ENCODE data around the gene IL10RA. TPM values are rescaled to one million over a fixed set of nuclear protein-coding genes. Genes with fewer than 3 reads are reported as not detected.

IL10RA gene
- total and polyA plus RNA-seq, 8 donors, result 0.60 to 15.5 (median 2.7) TPM

DNA sequence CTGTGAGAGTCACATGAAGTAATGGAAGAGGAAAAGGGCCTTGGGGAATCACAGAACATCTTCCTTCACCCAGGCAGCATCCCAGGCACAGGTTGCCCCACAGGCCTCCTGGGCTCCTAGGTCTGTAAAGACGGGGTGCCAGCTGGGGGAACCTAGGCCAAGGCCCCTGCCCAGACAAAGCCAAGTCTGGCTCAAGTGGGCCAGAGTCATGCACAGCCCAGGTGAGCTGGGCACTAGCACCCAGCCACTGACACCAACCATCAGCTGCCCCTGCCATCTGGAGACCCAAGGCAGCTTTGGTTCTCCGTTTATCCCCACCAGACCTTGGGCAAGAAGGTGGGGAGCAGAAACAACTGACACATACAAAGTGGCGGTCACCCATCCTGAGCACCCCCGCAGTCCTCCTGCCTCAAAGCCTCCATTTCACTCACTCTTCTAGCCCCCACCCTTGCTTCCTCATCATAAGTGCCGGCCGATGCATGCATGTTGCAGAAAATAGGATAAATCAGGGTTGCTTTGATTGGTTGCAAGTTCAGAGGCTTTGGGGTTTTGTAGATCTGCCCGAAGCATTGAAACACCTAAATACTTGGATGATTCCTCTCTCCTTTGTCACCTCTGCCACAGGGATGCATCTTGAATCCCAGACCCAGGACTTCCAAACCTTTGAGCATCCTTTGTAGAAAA is 64.2 kb downstream of the IL10RA start:
- Histone ChIP-seq H3K27me3 (no peaks in the 10 kb centered on the region), H3K4me1 (peaks cover 0 to 6% (median 0%) of the 10 kb centered on the region in 3 donors), H3K36me3 (no peaks in the 10 kb centered on the region), H3K9me3 (no peaks in the 10 kb centered on the region), H3K27ac (no peak overlapping the region), H3K4me3 (no peak overlapping the region)
- DNase-seq (no peak), ATAC-seq (no peak), FAIRE-seq (no peak)
- intact Hi-C loops (cut with DNase I), result loop anchor here in 2 of 3 donors (5.0 to 10.0 kb wide), 4 partner anchors 96 to 628 kb away; no protein-coding TSS in a partner anchor
- TF ChIP-seq, protein P1, sequence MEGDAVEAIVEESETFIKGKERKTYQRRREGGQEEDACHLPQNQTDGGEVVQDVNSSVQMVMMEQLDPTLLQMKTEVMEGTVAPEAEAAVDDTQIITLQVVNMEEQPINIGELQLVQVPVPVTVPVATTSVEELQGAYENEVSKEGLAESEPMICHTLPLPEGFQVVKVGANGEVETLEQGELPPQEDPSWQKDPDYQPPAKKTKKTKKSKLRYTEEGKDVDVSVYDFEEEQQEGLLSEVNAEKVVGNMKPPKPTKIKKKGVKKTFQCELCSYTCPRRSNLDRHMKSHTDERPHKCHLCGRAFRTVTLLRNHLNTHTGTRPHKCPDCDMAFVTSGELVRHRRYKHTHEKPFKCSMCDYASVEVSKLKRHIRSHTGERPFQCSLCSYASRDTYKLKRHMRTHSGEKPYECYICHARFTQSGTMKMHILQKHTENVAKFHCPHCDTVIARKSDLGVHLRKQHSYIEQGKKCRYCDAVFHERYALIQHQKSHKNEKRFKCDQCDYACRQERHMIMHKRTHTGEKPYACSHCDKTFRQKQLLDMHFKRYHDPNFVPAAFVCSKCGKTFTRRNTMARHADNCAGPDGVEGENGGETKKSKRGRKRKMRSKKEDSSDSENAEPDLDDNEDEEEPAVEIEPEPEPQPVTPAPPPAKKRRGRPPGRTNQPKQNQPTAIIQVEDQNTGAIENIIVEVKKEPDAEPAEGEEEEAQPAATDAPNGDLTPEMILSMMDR (IDR thresholded peaks at IDR 0.05), result no peak
- 80 to 85% methylated on average over 7 of the region's 7 CpGs for WGBS, 2 donors

Other genes with a start within 250 kb of the IL10RA start
- 1 to 10 TPM in 5 of 6 donors, under 1 TPM in 1; 0.69 to 2.7 (median 1.8) TPM for gene DSCAML1, start 189.2 kb upstream of the IL10RA start, total RNA-seq
- 1 to 10 TPM; 1.7 to 1.9 TPM for gene DSCAML1, start 189.2 kb upstream of the IL10RA start, polyA plus RNA-seq
- 100 to 1,000 TPM; 220 to 395 (median 314) TPM for gene FXYD2, start 161.7 kb upstream of the IL10RA start, total RNA-seq
- 1,000 to 10,000 TPM; 1,418 to 2,509 TPM for gene FXYD2, start 161.7 kb upstream of the IL10RA start, polyA plus RNA-seq
- 10 to 100 TPM in 1 of 6 donors, 1 to 10 TPM in 5; 2.7 to 17.2 (median 6.5) TPM for gene FXYD6, start 109.7 kb upstream of the IL10RA start, total RNA-seq
- gene FXYD6, start 109.7 kb upstream of the IL10RA start, polyA plus RNA-seq, result 10 to 100 TPM; 14.3 to 48.0 TPM
- gene TMPRSS13, start 57.0 kb upstream of the IL10RA start, total RNA-seq, result 1 to 10 TPM; 1.4 to 8.2 (median 2.0) TPM
- 1 to 10 TPM; 3.2 TPM for gene TMPRSS13, start 57.0 kb upstream of the IL10RA start, polyA plus RNA-seq
- 1 to 10 TPM in 1 of 6 donors, under 1 TPM in 3, not detected in 2; 0.39 to 2.2 (median 0.65) TPM for gene TMPRSS4, start 90.7 kb downstream of the IL10RA start, total RNA-seq
- gene TMPRSS4, start 90.7 kb downstream of the IL10RA start, polyA plus RNA-seq, result under 1 TPM in 1 of 2 donors, not detected in 1; 0.15 TPM
- not detected for gene SMIM35, start 100.6 kb downstream of the IL10RA start, total RNA-seq
- gene SMIM35, start 100.6 kb downstream of the IL10RA start, polyA plus RNA-seq, result under 1 TPM in 1 of 2 donors, not detected in 1; 0.02 TPM
- 1 to 10 TPM in 3 of 6 donors, under 1 TPM in 3; 0.69 to 2.3 (median 1.0) TPM for gene SCN4B, start 166.4 kb downstream of the IL10RA start, total RNA-seq
- gene SCN4B, start 166.4 kb downstream of the IL10RA start, polyA plus RNA-seq, result 1 to 10 TPM in 1 of 2 donors, under 1 TPM in 1; 0.61 to 2.9 TPM
- gene SCN2B, start 190.2 kb downstream of the IL10RA start, total RNA-seq, result under 1 TPM; 0.05 to 0.31 (median 0.06) TPM
- under 1 TPM; 0.04 to 0.05 TPM for gene SCN2B, start 190.2 kb downstream of the IL10RA start, polyA plus RNA-seq
- 1 to 10 TPM in 4 of 6 donors, under 1 TPM in 2; 0.39 to 7.4 (median 1.8) TPM for gene JAML, start 238.6 kb downstream of the IL10RA start, total RNA-seq
- 1 to 10 TPM; 2.1 to 2.7 TPM for gene JAML, start 238.6 kb downstream of the IL10RA start, polyA plus RNA-seq

Measured in pancreas (tissue), 10 donors.